Measurements from ENCODE around the gene ANXA10. TPM values are rescaled to one million over a fixed set of nuclear protein-coding genes. Genes with fewer than 3 reads are reported as not detected.

Gene ANXA10
- total and polyA plus RNA-seq, 2 of the 4 experiments (the other 2 are of a cell fraction): 0.44 to 0.72 TPM

GRCh38 chr4:168212656-168213055 is 120.3 kb downstream of the ANXA10 start:
- Histone ChIP-seq H2AK9ac (replicated peaks; ENCODE audit: low read depth, low read length, poor library complexity) (no peak overlapping the region), H3K79me1 (ENCODE audit: low read depth in 1 of 2, low read length in 2 of 2) (no peaks in the 10 kb centered on the region), H2BK20ac (ENCODE audit: low read depth, low read length) (no peak overlapping the region), H3K23ac (ENCODE audit: low read depth, low read length) (no peak overlapping the region), H2BK15ac (ENCODE audit: low read depth, low read length) (no peak overlapping the region), H3K27me3 (ENCODE audit: control insufficient read depth, insufficient read depth, low read length) (no peaks in the 10 kb centered on the region), H4K20me1 (ENCODE audit: insufficient read depth, low read length) (no peaks in the 10 kb centered on the region), H3K9ac (ENCODE audit: low read depth, low read length) (no peak overlapping the region), H3K4me3 (ENCODE audit: insufficient read depth, low read depth, low read length) (no peak overlapping the region), H3K36me3 (ENCODE audit: control insufficient read depth, insufficient read depth, low read length) (no peaks in the 10 kb centered on the region), H3K18ac (ENCODE audit: low read depth, low read length) (no peak overlapping the region), H2AFZ (replicated peaks; ENCODE audit: low read length, poor library complexity) (no peak overlapping the region), H4K91ac (ENCODE audit: insufficient read depth, low read depth, low read length) (no peak overlapping the region), H3K9me3 (ENCODE audit: control insufficient read depth, insufficient read depth, low read length) (peaks cover 2% of the 10 kb centered on the region; the same call in 1 of the 2 replicates), H3K14ac (replicated peaks; ENCODE audit: low read depth, low read length) (no peak overlapping the region), H3K56ac (ENCODE audit: extremely low read depth, insufficient read depth, low read length) (no peak overlapping the region), H3K9me1 (ENCODE audit: insufficient read depth, low read length) (no peaks in the 10 kb centered on the region), H3K4me2 (ENCODE audit: low read depth, low read length) (no peak overlapping the region), H4K5ac (ENCODE audit: low read depth, low read length) (no peak overlapping the region), H2BK5ac (ENCODE audit: low read depth, low read length, poor library complexity, severe bottlenecking) (no peak overlapping the region), H3K4ac (ENCODE audit: low read depth, low read length) (no peak overlapping the region), H3K27ac (ENCODE audit: insufficient read depth, low read length) (no peak overlapping the region), H4K8ac (ENCODE audit: low read depth in 2 of 2, low read length in 2 of 2) (no peak overlapping the region), H3K4me1 (ENCODE audit: control insufficient read depth, insufficient read depth, low read length) (no peaks in the 10 kb centered on the region), H2AK5ac (ENCODE audit: low read depth, low read length) (no peak overlapping the region), H2BK120ac (ENCODE audit: low read depth, low read length) (no peak overlapping the region)
- DNase-seq (no peak), ATAC-seq (ENCODE audit: low read depth) (no peak)
- ChIA-PET CTCF (no interaction called here), POLR2A (ENCODE audit: unreplicated experiment) (no interaction called here)
- intact Hi-C loops (cut with micrococcal nuclease): no loop called here
- TF ChIP-seq USF2 (IDR thresholded peaks at IDR 0.05; ENCODE audit: low read depth, low read length) (no peak), MAZ (IDR thresholded peaks at IDR 0.05; ENCODE audit: borderline replicate concordance, low read depth, low read length) (no peak), RCOR1 (IDR thresholded peaks at IDR 0.05; ENCODE audit: insufficient replicate concordance, low read length) (no peak), RFX5 (IDR thresholded peaks at IDR 0.05; ENCODE audit: low read depth, low read length) (no peak), MXI1 (IDR thresholded peaks at IDR 0.05; ENCODE audit: borderline replicate concordance, low read depth, low read length) (no peak), RAD21 (IDR thresholded peaks at IDR 0.05; ENCODE audit: low read length) (no peak), MAFK (IDR thresholded peaks at IDR 0.05; ENCODE audit: low read depth, low read length) (no peak), NFE2L2 (IDR thresholded peaks at IDR 0.05; ENCODE audit: low read depth, low read length) (no peak), POLR2A (IDR thresholded peaks at IDR 0.05; ENCODE audit: low read depth, low read length) (no peak), CTCF (conservative IDR thresholded peaks at IDR 0.05; ENCODE audit: low read depth, low read length) (no peak), ELK1 (IDR thresholded peaks at IDR 0.05; ENCODE audit: borderline replicate concordance, low read depth, low read length) (no peak), CEBPB (IDR thresholded peaks at IDR 0.05; ENCODE audit: low read depth, low read length) (no peak), FOS (IDR thresholded peaks at IDR 0.05; ENCODE audit: low read depth, low read length) (no peak)
- BruUV-seq (replicated peaks): no TSS peak
- dilution Hi-C loops (cut with HindIII; ENCODE audit: low sequenced_read_pairs, unreplicated experiment): no loop called here
- in situ Hi-C loops (cut with MboI; ENCODE audit: low sequenced_read_pairs): no loop called here
- WGBS, 2 experiments (ENCODE audit: extremely low coverage in 2 of 2, insufficient read length in 1 of 2): no CpG with 5 or more reads among the region's 3 CpGs
